GM12873 (cell line): Measurements from ENCODE around the gene LENG1.

Experiments used
- TF ChIP-seq, protein P1 (sequence below): IDR thresholded peaks from 2 replicates; pipeline ENCODE4 v1.5.1; 2012; ENCODE audit warnings: low read depth, mild to moderate bottlenecking, moderate library complexity, low read length, control low read depth; ENCODE audit not compliant: insufficient read depth; ENCODE audit errors: missing control alignments

The LENG1 gene

GRCh38 chr19:54165222-54165621 is 5.7 kb upstream of the LENG1 start:
- TF ChIP-seq, protein P1, sequence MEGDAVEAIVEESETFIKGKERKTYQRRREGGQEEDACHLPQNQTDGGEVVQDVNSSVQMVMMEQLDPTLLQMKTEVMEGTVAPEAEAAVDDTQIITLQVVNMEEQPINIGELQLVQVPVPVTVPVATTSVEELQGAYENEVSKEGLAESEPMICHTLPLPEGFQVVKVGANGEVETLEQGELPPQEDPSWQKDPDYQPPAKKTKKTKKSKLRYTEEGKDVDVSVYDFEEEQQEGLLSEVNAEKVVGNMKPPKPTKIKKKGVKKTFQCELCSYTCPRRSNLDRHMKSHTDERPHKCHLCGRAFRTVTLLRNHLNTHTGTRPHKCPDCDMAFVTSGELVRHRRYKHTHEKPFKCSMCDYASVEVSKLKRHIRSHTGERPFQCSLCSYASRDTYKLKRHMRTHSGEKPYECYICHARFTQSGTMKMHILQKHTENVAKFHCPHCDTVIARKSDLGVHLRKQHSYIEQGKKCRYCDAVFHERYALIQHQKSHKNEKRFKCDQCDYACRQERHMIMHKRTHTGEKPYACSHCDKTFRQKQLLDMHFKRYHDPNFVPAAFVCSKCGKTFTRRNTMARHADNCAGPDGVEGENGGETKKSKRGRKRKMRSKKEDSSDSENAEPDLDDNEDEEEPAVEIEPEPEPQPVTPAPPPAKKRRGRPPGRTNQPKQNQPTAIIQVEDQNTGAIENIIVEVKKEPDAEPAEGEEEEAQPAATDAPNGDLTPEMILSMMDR: no peak

GRCh38 chr19:54164369-54165068 is 5.0 kb upstream of the LENG1 start:
- TF ChIP-seq, protein P1: no peak

DNA sequence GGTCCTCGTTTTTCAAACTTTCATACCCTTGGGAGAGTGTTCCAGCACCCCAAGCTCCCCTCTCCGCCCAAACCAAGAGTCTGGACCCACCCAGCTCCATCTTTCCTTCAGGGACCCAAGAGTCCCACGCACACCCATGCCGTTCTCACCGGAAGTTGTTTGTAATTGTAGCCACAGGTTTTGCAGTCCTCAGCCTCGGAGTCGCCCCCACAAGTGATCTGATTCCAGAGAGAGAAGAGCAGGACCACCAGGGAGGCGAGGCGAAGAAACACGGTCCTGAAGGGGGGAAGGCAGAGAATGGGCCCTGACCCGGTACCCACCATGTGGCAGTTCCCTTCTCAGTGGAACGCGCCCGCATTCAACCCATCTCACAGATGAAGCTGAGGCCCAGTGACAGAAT is 3.4 kb upstream of the LENG1 start:
- TF ChIP-seq, protein P1: no peak

GRCh38 chr19:54162241-54162805 is 2.8 kb upstream of the LENG1 start:
- TF ChIP-seq, protein P1: no peak

DNA sequence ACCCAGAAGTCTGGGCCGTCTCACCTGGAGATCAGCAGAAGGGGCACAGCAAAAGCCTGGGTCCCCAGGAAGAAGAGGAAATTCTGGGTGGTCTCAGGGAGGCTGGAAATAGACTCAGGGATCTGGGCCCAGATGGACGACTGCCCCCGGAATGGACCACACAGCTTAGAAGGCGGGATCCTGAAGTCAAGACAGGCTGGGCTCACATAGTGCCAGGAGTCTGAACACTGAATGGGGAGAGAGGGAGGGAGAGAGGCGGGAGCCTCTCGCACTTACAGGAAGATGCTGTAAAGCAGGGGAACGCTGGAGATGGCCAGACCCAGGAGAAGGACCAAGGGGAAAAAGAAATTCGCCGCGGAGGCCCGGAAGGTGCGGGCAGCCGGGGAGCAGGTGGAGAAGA is 1.3 kb upstream of the LENG1 start:
- TF ChIP-seq, protein P1: no peak

DNA sequence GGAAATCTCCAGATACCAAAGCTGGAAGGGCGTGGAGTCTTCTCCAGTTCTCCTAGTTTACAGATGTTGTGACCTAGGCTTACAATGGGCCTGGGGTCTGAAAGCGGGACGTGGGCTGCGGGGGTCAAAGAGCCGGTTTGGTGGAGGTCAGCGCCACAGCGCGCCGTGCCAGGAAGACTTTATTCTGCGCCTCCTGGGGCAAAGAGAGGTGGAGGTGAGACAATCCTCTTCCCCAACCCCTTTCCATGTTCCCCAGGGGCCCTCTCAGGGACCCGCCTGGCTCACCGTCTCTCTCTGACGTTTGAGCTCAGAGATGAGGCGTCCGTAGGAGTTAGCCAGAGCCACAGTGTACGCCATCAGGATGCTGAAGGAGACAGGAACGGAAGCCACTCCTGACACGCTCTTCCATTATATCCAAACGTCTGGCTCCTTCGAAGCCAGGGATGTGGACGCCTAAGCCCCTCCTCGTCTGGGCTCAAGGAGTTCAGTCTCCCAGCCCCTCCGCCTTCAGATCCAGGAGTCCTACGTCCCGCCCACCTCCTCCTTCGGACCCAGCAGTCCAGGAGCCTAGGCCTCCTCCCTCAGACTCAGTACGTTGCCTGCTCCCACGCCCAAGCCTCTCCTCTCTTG is 776 bp upstream of the LENG1 start:
- TF ChIP-seq, protein P1: no peak

DNA sequence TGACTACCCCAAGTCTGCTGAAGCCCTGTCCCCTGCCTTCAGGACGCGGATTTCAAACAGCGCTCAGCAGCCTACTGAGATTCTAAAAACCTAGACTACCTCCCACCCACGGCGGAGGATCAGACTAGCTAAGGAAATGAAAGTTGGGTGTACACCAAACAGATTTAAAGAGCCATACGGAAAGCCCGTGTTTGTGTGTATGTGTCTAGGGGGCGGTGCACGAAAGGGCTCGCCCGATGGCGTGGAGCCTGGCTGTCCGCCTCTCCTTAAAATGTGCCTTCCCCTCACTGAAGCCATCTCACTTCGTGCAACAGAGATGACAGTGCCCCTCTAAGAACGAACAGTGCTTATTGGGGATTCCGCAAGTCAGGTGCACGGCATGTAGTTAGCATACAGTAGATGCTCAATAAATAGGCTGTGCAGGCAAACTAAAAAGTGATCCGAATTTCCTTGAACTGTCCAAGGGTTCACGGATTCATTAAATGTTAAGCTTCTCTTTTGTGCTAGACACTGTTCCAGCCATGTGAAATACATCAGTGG is 639 bp downstream of the LENG1 start:
- TF ChIP-seq, protein P1: no peak
